HG03060 (cell line): ENCODE results near the gene PRSS23.
"Not testable (repeated sequence)": the region's sequence is repeated elsewhere in the genome, so short reads cannot be mapped to it uniquely, and the experiment has no call there.

Source experiments
- ATAC-seq: cut with Tn5 transposase; IDR thresholded peaks from one replicate; pipeline ENCODE4 v1.9.1; 2021; ENCODE audit warnings: low read depth, moderate number of reproducible peaks; ENCODE audit not compliant: unreplicated experiment

The PRSS23 gene

DNA sequence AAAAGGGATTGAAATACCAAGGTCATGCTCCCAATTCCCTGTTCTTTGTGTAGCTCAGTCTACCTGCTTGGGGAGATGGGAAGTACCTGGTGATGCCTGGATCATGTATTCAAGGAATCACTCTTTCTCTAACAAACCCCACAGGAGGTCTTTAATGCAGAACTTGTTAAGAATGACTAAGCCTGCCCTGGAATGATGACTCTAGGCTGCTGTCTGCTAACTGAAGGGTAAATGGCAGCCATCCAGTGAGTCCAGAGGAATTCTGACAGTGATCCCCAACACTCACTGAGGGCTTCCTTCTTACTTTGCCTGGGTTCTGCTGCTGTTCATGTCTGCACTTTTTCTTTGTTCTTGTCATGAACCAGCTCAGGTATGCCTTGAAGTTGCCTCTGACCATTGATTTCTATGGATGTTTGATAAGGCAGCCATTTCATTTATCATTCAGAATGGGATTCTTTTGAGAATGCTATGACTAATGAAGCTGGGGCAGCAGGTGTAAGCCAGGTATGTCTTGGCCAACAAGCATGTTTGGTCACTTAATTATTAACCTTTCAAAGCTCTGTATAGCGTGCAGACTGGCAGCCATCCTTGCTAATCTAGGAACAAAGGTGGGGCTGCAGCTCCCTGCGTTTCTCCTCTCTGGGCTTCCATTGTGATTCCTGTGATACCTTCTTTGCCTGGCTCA, 11.4 kb downstream of the PRSS23 start:
- no peak for ATAC-seq

- ATAC-seq, result no peak
Measured at GRCh38 chr11:86812322-86812670, 12.0 kb downstream of the PRSS23 start.

DNA sequence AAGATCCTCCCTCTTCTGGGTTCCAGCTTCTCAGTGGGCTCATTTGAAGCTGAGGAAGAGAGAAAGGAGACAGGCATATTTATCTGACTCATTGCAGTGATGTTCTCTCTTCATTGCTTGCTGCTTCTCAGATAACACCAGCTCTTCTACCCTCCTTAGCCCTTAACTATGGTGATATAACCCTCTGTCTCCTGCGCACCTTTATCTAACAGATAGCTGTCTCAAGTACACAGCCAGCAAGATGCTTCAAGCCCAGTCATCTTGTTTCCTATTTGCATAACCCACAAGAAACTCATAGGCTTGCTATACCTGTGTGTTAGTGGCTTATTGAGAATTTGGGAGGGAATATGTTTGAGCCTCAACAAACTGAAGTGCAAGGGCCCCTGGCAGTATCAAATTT, 12.6 kb downstream of the PRSS23 start:
- peak; percentile 49 for ATAC-seq

DNA sequence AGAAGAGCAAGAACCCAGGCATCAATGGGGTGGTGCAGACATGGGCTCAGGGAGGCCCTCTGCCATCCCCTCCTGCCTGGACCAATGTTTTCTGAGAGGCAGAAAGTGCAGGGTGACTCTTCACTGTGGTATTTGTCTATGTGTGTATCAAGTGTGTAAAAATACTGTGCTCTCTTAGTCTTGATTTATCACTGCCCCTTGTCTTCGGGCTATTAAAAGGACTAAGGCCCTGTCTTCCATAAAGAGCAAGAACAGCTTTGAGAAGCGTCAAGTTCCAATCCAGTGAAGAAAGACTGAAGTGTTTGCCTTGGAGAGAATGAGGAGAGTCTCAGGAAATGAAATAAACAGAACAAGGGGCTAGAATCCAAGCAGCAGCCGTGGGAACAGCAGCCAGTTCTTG, 14.4 kb downstream of the PRSS23 start:
- ATAC-seq, result no peak

- no peak for ATAC-seq
Measured at GRCh38 chr11:86815726-86816125, 15.4 kb downstream of the PRSS23 start.

GRCh38 chr11:86816251-86816726, 15.9 kb downstream of the PRSS23 start:
- no peak for ATAC-seq

GRCh38 chr11:86818462-86819192, 18.3 kb downstream of the PRSS23 start:
- no peak for ATAC-seq

DNA sequence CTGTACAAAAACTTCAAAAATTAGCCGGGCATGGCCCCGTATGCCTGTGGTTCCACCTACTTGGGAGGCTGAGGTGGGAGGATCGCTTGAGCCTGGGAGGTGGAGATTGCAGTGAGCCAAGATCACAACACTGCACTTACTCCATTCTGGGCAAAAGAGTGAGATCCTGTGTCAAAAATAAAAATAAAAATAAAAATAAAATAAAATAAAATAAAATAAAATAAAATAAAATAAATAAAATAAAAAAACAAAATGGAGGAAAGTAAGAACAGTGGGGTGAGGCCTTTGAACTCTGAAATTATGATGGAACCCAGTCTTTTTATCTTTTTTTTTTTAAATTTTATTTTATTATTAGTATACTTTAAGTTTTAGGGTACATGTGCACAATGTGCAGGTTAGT, 23.8 kb downstream of the PRSS23 start:
- ATAC-seq, result not testable (repeated sequence)

GRCh38 chr11:86834376-86834775, 34.0 kb downstream of the PRSS23 start:
- ATAC-seq, result not testable (repeated sequence)

- not testable (repeated sequence) for ATAC-seq
Measured at GRCh38 chr11:86844762-86845508, 44.6 kb downstream of the PRSS23 start.

- ATAC-seq, result no peak
Measured at GRCh38 chr11:86848132-86848531, 47.8 kb downstream of the PRSS23 start.

- no peak for ATAC-seq
Measured at GRCh38 chr11:86849679-86850078, 49.3 kb downstream of the PRSS23 start.
